ENCODE data around the gene CARD8.

- TF ChIP-seq CTCF (IDR thresholded peaks at IDR 0.05 in 2 of 3, conservative IDR thresholded peaks at IDR 0.05 in 1 of 3; ENCODE audit: control insufficient read depth in 2 of 3, extremely low read depth in 1 of 3, insufficient read depth in 1 of 3, low read depth in 3 of 3, low read length in 3 of 3) (no peak), SKIL (IDR thresholded peaks at IDR 0.05; ENCODE audit: low read depth, poor library complexity, severe bottlenecking) (no peak), NR2C2 (IDR thresholded peaks at IDR 0.05; ENCODE audit: borderline replicate concordance, control insufficient read depth, insufficient read length, low read depth) (no peak), RAD21 (IDR thresholded peaks at IDR 0.05; ENCODE audit: insufficient read depth, low read depth, low read length) (no peak)
- TF ChIP-seq, protein P1, sequence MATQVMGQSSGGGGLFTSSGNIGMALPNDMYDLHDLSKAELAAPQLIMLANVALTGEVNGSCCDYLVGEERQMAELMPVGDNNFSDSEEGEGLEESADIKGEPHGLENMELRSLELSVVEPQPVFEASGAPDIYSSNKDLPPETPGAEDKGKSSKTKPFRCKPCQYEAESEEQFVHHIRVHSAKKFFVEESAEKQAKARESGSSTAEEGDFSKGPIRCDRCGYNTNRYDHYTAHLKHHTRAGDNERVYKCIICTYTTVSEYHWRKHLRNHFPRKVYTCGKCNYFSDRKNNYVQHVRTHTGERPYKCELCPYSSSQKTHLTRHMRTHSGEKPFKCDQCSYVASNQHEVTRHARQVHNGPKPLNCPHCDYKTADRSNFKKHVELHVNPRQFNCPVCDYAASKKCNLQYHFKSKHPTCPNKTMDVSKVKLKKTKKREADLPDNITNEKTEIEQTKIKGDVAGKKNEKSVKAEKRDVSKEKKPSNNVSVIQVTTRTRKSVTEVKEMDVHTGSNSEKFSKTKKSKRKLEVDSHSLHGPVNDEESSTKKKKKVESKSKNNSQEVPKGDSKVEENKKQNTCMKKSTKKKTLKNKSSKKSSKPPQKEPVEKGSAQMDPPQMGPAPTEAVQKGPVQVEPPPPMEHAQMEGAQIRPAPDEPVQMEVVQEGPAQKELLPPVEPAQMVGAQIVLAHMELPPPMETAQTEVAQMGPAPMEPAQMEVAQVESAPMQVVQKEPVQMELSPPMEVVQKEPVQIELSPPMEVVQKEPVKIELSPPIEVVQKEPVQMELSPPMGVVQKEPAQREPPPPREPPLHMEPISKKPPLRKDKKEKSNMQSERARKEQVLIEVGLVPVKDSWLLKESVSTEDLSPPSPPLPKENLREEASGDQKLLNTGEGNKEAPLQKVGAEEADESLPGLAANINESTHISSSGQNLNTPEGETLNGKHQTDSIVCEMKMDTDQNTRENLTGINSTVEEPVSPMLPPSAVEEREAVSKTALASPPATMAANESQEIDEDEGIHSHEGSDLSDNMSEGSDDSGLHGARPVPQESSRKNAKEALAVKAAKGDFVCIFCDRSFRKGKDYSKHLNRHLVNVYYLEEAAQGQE (IDR thresholded peaks at IDR 0.05; ENCODE audit: low read depth, low read length), result no peak
Observed at GRCh38 chr19:48296963-48297734, 41.4 kb upstream of the CARD8 start.

Data from GM12878 (cell line).